ENCODE results near the gene GMPPA.

GMPPA gene

GRCh38 chr2:219498280-219499057 lies at the start of gene GMPPA:
Gene GMPPA (plus strand): TSS chr2:219498891. CDS start chr2:219499976, 1,085 bp downstream.
- FAIRE-seq, result peak; percentile 97

GRCh38 chr2:219449609-219450008 lies 49.1 kb upstream of the GMPPA start:
- FAIRE-seq, result no peak

- no peak for FAIRE-seq
Measured at GRCh38 chr2:219451661-219452360, 46.9 kb upstream of the GMPPA start.

- no peak for FAIRE-seq
Measured at GRCh38 chr2:219452361-219453317, 46.1 kb upstream of the GMPPA start.

GRCh38 chr2:219453671-219454590 lies 44.8 kb upstream of the GMPPA start:
- FAIRE-seq, result no peak

- no peak for FAIRE-seq
Measured at GRCh38 chr2:219455581-219455980, 43.1 kb upstream of the GMPPA start.

GRCh38 chr2:219457784-219458369 lies 40.8 kb upstream of the GMPPA start:
- FAIRE-seq, result no peak

- FAIRE-seq, result no peak
Measured at GRCh38 chr2:219458996-219459395, 39.7 kb upstream of the GMPPA start.

- FAIRE-seq, result no peak
Measured at GRCh38 chr2:219459460-219460311, 39.0 kb upstream of the GMPPA start.

- FAIRE-seq, result no peak
Measured at GRCh38 chr2:219460424-219460926, 38.2 kb upstream of the GMPPA start.

GRCh38 chr2:219461047-219461514 lies 37.6 kb upstream of the GMPPA start:
- FAIRE-seq, result no peak

- no peak for FAIRE-seq
Measured at GRCh38 chr2:219461669-219462068, 37.0 kb upstream of the GMPPA start.

- no peak for FAIRE-seq
Measured at GRCh38 chr2:219462349-219462748, 36.3 kb upstream of the GMPPA start.

GRCh38 chr2:219464286-219465032 lies 34.2 kb upstream of the GMPPA start:
- FAIRE-seq, result no peak

- no peak for FAIRE-seq
Measured at GRCh38 chr2:219465659-219466561, 32.8 kb upstream of the GMPPA start.

- FAIRE-seq, result no peak
Measured at GRCh38 chr2:219466816-219467735, 31.6 kb upstream of the GMPPA start.

- FAIRE-seq, result no peak
Measured at GRCh38 chr2:219467736-219468075, 31.0 kb upstream of the GMPPA start.
